Ishikawa (cell line): Measurements from ENCODE around the gene HYKK.

Experiments
- CEBPB ChIP-seq: IDR thresholded peaks from 2 replicates; pipeline ENCODE4 v1.6.1; 2012
- CREB1 ChIP-seq: IDR thresholded peaks from 2 replicates; pipeline ENCODE4 v1.6.1; 2012; ENCODE audit warnings: low read depth
- EGR1 ChIP-seq: IDR thresholded peaks from 2 replicates; pipeline ENCODE4 v1.6.1; 2012
- EP300 ChIP-seq: IDR thresholded peaks from 2 replicates; pipeline ENCODE4 v1.6.1; 2012; ENCODE audit warnings: borderline replicate concordance
- FOXM1 ChIP-seq: IDR thresholded peaks from 2 replicates; pipeline ENCODE4 v1.6.1; 2012; ENCODE audit warnings: low read depth, borderline replicate concordance
- NFIC ChIP-seq: IDR thresholded peaks from 2 replicates; pipeline ENCODE4 v1.6.1; 2012
- RAD21 ChIP-seq: IDR thresholded peaks from 2 replicates; pipeline ENCODE4 v1.6.1; 2012; ENCODE audit warnings: low read depth
- TAF1 ChIP-seq: IDR thresholded peaks from 2 replicates; pipeline ENCODE4 v1.6.1; 2012; ENCODE audit warnings: low read depth, mild to moderate bottlenecking
- TCF12 ChIP-seq: IDR thresholded peaks from 2 replicates; pipeline ENCODE4 v1.6.1; 2012; ENCODE audit warnings: low read depth
- TEAD4 ChIP-seq: IDR thresholded peaks from 2 replicates; pipeline ENCODE4 v1.6.1; 2012
- YY1 ChIP-seq: IDR thresholded peaks from 2 replicates; pipeline ENCODE4 v1.6.1; 2012; ENCODE audit warnings: low read depth
- ZBTB7A ChIP-seq: IDR thresholded peaks from 2 replicates; pipeline ENCODE4 v1.6.1; 2012; ENCODE audit warnings: low read depth
- TF ChIP-seq, protein P1 (sequence below): IDR thresholded peaks from 2 replicates; pipeline ENCODE4 v1.6.1; 2012
- TF ChIP-seq, protein P2 (sequence below): IDR thresholded peaks from 2 replicates; pipeline ENCODE4 v1.6.1; 2012
- TF ChIP-seq, protein P3 (sequence below): IDR thresholded peaks from 2 replicates; pipeline ENCODE4 v1.6.1; 2012; ENCODE audit warnings: low read depth, mild to moderate bottlenecking

Gene HYKK

GRCh38 chr15:78507831-78508160 is 419 bp downstream of the HYKK start:
- no peak for TF ChIP-seq RAD21
- no peak for TF ChIP-seq CREB1
- TF ChIP-seq FOXM1 = no peak
- TF ChIP-seq TAF1 = no peak
- TF ChIP-seq YY1 = no peak
- TF ChIP-seq TEAD4 = no peak
- no peak for TF ChIP-seq NFIC
- no peak for TF ChIP-seq EP300
- TF ChIP-seq, protein P1, sequence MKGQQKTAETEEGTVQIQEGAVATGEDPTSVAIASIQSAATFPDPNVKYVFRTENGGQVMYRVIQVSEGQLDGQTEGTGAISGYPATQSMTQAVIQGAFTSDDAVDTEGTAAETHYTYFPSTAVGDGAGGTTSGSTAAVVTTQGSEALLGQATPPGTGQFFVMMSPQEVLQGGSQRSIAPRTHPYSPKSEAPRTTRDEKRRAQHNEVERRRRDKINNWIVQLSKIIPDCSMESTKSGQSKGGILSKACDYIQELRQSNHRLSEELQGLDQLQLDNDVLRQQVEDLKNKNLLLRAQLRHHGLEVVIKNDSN = no peak
- no peak for TF ChIP-seq ZBTB7A
- no peak for TF ChIP-seq EGR1

- TF ChIP-seq TAF1 (no peak), CREB1 (no peak), YY1 (no peak), EGR1 (no peak), ZBTB7A (no peak), TCF12 (no peak), FOXM1 (no peak), CEBPB (no peak)
- TF ChIP-seq, protein P1 = no peak
- TF ChIP-seq, protein P2, sequence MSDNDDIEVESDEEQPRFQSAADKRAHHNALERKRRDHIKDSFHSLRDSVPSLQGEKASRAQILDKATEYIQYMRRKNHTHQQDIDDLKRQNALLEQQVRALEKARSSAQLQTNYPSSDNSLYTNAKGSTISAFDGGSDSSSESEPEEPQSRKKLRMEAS = no peak
- TF ChIP-seq, protein P3, sequence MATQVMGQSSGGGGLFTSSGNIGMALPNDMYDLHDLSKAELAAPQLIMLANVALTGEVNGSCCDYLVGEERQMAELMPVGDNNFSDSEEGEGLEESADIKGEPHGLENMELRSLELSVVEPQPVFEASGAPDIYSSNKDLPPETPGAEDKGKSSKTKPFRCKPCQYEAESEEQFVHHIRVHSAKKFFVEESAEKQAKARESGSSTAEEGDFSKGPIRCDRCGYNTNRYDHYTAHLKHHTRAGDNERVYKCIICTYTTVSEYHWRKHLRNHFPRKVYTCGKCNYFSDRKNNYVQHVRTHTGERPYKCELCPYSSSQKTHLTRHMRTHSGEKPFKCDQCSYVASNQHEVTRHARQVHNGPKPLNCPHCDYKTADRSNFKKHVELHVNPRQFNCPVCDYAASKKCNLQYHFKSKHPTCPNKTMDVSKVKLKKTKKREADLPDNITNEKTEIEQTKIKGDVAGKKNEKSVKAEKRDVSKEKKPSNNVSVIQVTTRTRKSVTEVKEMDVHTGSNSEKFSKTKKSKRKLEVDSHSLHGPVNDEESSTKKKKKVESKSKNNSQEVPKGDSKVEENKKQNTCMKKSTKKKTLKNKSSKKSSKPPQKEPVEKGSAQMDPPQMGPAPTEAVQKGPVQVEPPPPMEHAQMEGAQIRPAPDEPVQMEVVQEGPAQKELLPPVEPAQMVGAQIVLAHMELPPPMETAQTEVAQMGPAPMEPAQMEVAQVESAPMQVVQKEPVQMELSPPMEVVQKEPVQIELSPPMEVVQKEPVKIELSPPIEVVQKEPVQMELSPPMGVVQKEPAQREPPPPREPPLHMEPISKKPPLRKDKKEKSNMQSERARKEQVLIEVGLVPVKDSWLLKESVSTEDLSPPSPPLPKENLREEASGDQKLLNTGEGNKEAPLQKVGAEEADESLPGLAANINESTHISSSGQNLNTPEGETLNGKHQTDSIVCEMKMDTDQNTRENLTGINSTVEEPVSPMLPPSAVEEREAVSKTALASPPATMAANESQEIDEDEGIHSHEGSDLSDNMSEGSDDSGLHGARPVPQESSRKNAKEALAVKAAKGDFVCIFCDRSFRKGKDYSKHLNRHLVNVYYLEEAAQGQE = no peak
Measured at GRCh38 chr15:78508272-78508671, 895 bp downstream of the HYKK start.

- TF ChIP-seq EGR1 (no peak), TCF12 (no peak), CREB1 (no peak), TAF1 (no peak), YY1 (no peak)
Measured at GRCh38 chr15:78509726-78510312, 2.4 kb downstream of the HYKK start.

DNA sequence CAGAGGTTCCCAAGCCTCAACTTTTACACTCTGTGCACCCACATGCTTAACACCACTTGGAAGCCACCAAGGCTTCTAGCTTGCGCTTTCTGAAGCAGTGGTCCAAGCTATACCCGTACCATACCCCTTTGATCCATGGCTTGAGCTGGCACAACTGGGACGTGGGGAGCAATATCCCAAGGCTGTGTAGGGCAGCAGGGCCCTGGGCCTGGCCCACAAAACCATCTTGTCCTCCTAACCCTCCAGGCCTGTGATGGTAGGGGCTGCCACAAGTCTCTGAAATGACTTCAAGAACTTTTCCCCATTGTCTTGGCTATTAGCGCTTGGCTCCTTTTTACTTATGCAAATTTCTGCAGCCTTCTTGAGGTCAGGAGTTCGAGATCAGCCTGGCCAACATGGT is 16.9 kb downstream of the HYKK start:
- no peak for TF ChIP-seq ZBTB7A
- TF ChIP-seq TCF12 = no peak
- no peak for TF ChIP-seq CEBPB
- TF ChIP-seq NFIC = no peak

- TF ChIP-seq YY1 (no peak), FOXM1 (no peak), TCF12 (no peak), ZBTB7A (no peak), NFIC (no peak)
- TF ChIP-seq, protein P3 = no peak
Measured at GRCh38 chr15:78527325-78527724, 19.9 kb downstream of the HYKK start.

DNA sequence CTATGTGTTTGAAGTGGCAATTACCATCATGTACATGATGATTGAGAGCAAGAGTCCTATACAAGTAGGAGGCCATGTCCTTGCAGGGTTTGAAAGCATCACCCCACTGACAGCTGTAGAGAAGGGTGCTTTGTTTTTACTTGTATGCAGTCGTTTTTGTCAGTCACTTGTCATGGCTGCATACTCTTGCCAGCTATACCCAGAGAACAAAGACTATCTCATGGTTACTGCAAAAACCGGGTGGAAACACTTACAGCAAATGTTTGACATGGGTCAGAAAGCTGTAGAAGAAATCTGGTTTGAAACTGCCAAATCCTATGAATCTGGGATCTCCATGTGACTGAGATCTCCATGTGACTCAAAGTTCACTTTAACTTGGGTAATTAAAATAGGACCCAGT is 26.0 kb downstream of the HYKK start:
- TF ChIP-seq EP300 = no peak
- no peak for TF ChIP-seq CREB1
- no peak for TF ChIP-seq YY1
- TF ChIP-seq EGR1 = no peak
- no peak for TF ChIP-seq TCF12
- TF ChIP-seq, protein P2 = no peak
- no peak for TF ChIP-seq FOXM1
- no peak for TF ChIP-seq TEAD4
- no peak for TF ChIP-seq ZBTB7A
- no peak for TF ChIP-seq TAF1
- TF ChIP-seq, protein P1 = no peak
- no peak for TF ChIP-seq CEBPB
- no peak for TF ChIP-seq NFIC
- TF ChIP-seq, protein P3 = no peak
- no peak for TF ChIP-seq RAD21
